IPS DF 4.7 (cell line): ENCODE data around the gene FLT1.

Experiments used
- DNase-seq: peaks from one replicate; pipeline ENCODE4 v3.0.0-alpha.2; 2013; ENCODE audit warnings: low spot score; ENCODE audit errors: extremely low read depth

The FLT1 gene

GRCh38 chr13:28458608-28459007, 36.3 kb downstream of the FLT1 start:
- DNase-seq: no peak

DNA sequence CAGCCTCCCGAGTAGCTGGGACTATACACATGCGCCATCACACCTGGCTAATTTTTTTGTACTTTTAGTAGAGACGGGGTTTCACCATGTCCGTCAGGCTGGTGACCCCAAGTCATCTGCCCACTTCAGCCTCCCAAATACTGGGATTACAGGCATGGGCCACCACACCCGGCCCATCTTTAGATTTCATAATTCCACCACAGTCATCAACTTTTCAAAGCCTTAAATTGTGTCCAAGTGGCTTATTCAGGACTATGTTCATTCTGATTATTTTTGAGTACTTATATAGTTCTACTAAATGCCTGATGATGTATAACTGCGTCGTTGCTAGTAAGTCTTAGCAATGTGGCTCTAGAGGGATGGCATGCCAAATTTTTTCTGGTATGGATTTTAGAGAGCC, 36.9 kb downstream of the FLT1 start:
- no peak for DNase-seq

- DNase-seq: no peak
Measured at GRCh38 chr13:28457521-28457920, 37.4 kb downstream of the FLT1 start.

DNA sequence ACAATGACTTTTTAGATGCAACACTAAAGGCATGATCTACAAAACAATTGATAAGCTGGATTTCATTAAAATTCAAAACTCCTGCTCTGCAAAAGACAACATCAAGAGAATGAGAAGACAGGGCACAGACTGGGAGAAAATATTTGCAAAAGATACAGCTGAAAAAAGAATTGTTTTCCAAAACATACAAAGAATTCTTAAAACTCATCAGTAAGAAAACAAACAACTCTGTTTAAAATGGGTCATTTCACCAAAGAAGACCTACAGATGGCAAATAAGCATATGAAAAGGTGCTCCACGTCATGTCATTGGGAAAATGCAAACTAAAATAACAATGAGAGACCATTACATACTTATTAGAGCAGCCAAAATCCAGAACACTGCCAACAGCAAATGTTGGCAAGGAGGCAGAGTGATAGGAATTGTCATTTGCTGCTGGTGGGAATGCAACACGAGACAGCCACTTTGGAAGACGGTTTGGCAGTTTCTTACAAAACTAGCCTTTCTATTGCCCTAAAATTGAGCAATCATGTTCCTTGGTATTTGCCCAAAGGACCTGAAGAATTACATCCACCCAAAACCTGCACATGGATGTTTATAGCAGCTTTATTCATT, 39.2 kb downstream of the FLT1 start:
- no peak for DNase-seq

DNA sequence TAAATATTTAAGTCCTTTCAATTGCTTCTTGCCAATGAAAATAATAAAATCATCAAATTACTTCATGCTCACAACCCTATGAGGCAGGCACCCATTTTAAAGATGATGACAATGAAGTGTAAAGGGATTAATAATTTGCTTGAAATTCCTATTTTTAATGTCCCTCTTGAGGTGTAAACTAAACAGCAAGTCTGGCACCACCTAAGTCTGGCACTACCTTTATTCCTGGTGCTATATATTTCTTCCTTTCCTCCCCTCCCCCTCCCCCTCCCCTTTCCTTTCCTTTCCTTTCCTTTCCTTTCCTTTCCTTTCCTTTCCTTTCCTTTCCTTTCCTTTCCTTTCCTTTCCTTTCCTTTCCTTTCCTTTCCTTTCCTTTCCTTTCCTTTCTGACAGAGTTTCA, 42.2 kb downstream of the FLT1 start:
- DNase-seq: no peak

GRCh38 chr13:28451482-28452217, 43.3 kb downstream of the FLT1 start:
- no peak for DNase-seq

DNA sequence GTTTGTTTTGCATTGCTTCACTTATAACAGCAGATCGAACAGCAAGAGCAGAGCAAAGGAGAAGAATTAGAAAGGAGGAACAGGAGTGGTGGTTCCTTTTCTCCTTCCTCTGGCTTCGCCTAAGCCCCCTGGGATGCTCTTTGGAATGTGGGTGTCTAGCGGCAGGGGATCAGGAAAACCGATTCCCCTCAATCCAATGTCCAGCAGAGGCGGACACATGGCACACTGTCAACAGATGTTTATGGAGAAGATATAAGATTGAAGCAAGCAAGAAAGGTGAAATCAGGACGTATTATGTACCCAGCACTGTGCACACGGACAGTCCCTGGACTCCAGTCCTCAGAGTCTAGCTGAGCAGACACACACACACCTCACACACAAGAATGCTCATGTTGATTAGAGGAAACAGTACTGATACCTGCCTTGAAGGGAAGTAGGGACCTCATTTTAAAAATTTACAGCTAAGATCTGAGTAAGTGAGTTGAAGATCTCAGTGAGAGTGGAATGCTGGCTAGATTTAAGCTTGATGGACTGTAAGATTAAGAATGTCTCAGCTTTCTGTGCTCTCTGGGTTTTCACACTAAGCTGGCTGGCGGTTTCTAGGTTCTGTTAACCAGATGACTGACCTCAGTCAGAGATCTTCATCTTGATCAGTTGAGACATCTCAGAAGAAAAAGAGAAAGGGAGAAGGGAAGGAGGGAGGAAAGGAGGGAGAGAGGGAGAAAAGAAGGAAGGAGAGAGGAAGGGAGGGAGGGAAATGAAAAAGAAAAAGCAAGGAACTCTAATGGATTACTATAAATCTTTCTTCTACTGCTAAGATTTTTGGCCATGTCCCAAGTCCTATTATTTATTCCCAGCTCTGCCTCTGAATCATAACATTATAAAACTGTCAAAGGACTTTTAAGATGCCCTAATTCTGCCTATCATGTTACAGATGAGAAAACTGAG, 44.8 kb downstream of the FLT1 start:
- no peak for DNase-seq

DNA sequence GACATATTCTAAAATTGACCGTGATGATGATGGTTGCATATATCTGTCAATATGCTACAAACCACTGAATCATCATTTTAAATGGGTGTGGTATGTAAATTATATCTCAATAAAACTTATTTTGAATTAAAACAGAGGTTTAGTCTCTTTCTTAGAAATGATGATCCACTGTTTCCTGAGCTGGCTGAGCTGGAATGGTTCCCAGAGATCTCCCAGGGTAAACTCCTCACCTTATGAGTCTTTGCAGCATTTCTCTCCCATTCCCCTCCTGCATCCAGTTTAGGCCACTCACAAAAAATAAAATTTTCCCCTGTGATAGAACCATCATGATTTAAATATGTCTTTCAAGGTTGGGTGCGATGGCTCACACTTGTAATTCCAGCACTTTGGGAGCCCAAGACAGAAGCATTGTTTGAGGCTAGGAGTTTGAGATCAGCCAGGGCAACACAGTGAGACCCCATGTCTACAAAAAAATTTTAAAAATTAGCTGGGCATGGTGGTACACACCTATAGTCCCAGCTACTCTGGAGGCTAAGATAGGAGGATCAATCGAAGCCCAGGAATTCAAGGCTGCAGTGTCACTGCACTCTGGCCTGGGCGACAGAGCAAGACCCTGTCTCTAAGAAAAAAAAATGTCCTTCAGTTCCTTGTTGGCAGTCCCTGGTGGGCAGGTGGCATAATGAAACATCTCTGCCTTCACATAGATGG, 46.1 kb downstream of the FLT1 start:
- no peak for DNase-seq

DNA sequence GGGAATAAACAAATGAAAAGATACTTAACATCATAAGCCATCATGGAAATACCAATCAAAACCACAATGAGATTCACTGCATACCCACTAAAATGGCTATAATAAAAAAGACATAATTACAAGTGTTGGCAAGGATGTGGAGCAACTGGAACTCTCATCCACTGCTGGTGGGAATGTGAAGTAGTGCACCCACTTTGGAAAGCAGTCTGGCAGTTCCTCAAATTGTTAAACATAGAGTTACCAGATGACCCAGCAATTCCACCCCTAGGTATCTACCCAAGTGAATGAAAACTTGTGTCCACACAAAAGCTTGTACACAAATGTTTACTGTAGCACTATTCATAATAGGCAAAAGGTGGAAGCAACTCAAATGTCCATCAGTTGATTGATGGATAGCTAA, 46.9 kb downstream of the FLT1 start:
- no peak for DNase-seq

- DNase-seq: no peak
Measured at GRCh38 chr13:28447206-28447605, 47.7 kb downstream of the FLT1 start.

- DNase-seq: no peak
Measured at GRCh38 chr13:28442839-28443238, 52.1 kb downstream of the FLT1 start.

DNA sequence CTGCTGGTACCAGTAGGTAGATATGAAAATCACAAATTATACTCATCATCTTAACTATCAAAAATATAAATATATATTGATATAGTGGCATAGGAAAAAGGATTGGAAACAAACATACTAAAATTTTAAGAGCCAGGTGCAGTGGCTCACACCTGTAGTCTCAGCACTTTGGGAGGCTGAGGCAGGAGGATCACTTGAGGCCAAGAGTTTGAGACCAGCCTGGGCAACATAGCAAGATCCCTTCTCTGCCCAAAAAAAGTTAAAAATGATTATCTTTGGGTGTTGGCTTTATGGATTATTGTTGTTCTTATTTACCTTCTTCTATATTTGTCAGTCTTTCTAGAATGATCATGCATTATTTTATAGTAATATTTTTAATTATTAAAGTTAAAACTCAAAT, 53.4 kb downstream of the FLT1 start:
- no peak for DNase-seq

- DNase-seq: no peak
Measured at GRCh38 chr13:28440774-28441504, 54.0 kb downstream of the FLT1 start.

DNA sequence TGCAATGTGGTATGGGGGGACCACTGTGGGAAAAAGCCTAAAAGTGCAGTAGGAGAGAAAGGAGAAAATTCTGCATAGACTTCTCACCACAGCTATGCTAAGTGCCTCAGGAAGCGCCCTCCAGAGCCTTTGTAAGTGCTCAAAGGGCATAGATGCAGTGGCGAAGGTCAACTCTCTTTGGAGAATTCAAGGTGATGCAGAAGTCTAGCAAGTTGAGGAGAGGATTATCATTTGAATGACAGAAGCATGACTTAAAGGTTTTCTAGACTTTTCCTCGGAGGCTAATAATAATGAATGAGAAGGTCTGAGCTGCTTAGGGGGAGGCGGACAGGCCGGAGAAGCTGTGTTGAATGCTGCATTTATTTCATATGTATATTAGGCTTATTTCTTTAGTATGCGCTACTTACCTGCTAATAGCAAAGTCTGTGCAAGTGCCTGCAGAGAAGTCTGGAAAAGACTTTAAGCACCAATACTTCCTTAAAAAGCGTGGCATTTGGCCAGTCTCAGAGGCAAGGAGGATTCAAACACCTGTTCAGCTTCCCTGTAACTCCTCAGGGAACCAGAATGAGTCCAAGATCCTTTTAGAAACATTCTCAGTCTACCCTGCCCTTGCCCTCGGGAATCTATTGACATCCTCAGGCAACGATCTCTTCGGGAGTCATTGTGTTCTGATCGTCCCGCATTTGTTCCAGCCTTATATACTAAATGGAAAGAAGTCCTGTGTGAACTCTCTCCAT, 56.2 kb downstream of the FLT1 start:
- peak; percentile 87 for DNase-seq

GRCh38 chr13:28438067-28438466, 56.9 kb downstream of the FLT1 start:
- DNase-seq: no peak

GRCh38 chr13:28435917-28436316, 59.0 kb downstream of the FLT1 start:
- DNase-seq: no peak

DNA sequence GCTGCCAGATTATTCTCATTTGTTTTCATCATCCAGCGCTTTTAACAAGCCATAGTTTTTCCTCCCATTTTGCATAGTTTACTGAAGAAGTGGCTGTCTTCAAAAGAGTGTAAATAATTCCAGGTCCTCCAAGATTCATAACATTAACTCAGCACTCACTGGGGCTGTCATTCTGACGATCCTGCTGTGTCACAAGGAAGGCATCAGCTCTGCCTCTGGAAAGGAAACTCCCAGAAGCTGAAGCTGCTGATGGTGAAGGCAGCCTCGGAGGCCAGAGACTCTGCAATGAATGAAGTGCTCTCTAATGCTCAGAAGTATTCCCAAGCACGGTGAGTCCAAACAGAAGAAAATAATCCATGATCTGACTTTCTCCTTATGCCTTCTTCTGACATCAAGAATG, 60.0 kb downstream of the FLT1 start:
- DNase-seq: no peak

GRCh38 chr13:28432816-28433560, 61.9 kb downstream of the FLT1 start:
- no peak for DNase-seq

DNA sequence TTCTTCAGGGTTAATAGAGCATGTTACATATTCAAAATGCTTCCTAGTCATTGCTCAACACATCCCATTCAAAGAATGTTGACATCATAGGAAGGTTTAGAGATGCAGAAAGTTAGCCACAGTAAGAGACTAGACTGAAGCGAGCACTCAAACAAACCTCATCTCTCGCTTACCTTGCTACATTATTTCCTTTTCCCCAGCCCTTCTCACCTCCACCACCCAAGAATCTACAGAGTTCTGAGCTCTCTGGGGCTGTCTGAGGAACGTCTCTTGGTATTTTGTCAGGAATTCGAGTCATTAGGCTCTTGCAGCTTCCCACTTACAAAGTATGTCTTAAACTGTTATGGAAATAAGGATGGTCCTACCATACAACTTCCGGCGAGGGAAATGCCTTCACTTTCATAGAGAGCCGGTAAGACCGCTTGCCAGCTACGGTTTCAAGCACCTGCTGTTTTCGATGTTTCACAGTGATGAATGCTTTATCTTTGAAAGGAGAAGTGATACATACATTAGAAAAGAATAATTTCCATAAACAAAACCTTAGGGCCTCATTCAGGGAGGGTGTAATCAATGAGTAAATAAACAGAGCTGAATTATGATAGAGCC, 65.1 kb downstream of the FLT1 start:
- peak; percentile 87 for DNase-seq
